Gastroesophageal sphincter (tissue), 4 donors: Measurements from ENCODE around the gene CALU. TPM values are rescaled to one million over a fixed set of nuclear protein-coding genes. Genes with fewer than 3 reads are reported as not detected.

Experiments used
- ATAC-seq: fragments of 150-250 bp; one replicate; pipeline ENCODE4 v1.9.1; 2016; ENCODE audit warnings: mild to moderate bottlenecking, moderate library complexity
- H3K27ac ChIP-seq, 4 donors: fragments of 200-600 bp; sonication (generic) in 3 of 4; 1 replicate in 3 of 4; 2 replicates in 1 of 4; pipeline ENCODE4 v1.5.1; 2016 to 2019
- H3K27me3 ChIP-seq: fragments of 200-600 bp; sonication (generic); one replicate; pipeline ENCODE4 v1.5.1; 2019
- H3K36me3 ChIP-seq, 2 donors: fragments of 200-600 bp; sonication (generic); one replicate each; pipeline ENCODE4 v1.5.1; 2019; ENCODE audit warnings: control low read depth in 1 of 2
- H3K4me1 ChIP-seq, 3 donors: fragments of 200-600 bp; sonication (generic); 1 replicate in 2 of 3; 2 replicates in 1 of 3; pipeline ENCODE4 v1.5.1; 2016 to 2019; ENCODE audit warnings: control low read depth in 2 of 3
- H3K4me3 ChIP-seq, 2 donors: fragments of 200-600 bp; sonication (generic); one replicate each; pipeline ENCODE4 v1.5.1; 2019; ENCODE audit warnings: mild to moderate bottlenecking in 1 of 2, moderate library complexity in 1 of 2
- H3K9me3 ChIP-seq, 3 donors: fragments of 200-600 bp; sonication (generic); one replicate each; pipeline ENCODE4 v1.5.1; 2017 to 2019; ENCODE audit warnings: control low read depth in 2 of 3
- EP300 ChIP-seq: sonication (generic); formaldehyde crosslinking; IDR thresholded peaks from one replicate; pipeline ENCODE4 v1.6.1; 2017; ENCODE audit warnings: antibody characterized with exemption, mild to moderate bottlenecking
- POLR2A ChIP-seq, 2 donors: fragments of 450-650 bp; IDR thresholded peaks; one replicate each; pipeline ENCODE4 v1.6.1; 2017; ENCODE audit warnings: antibody characterized with exemption in 2 of 2, mild to moderate bottlenecking in 2 of 2, moderate library complexity in 1 of 2
- POLR2AphosphoS5 ChIP-seq: sonication (generic); formaldehyde crosslinking; IDR thresholded peaks from one replicate; pipeline ENCODE4 v1.6.1; 2017; ENCODE audit warnings: antibody characterized with exemption
- WGBS, 2 donors: methylation state at CpG; one replicate each; pipeline ENCODE4 v1.1.5; 2018; ENCODE audit warnings: low coverage in 1 of 2; 5-methylcytosine and 5-hydroxymethylcytosine counted together
- total RNA-seq, 4 donors: library from RNA; depleted of rRNA; stranded (reverse); fragments of >200 nt; gene quantifications; one replicate each; pipeline ENCODE4 v1.1.0, GENCODE V29; 2016
- TF ChIP-seq, protein P1 (sequence below), 4 experiments: fragments of 200-600 bp in 2 of 4; fragments of 450-650 bp in 2 of 4; sonication (generic) in 1 of 4; IDR thresholded peaks; one replicate each; pipeline ENCODE4 v1.5.1; 2017 to 2019; ENCODE audit warnings: antibody characterized with exemption in 4 of 4, mild to moderate bottlenecking in 2 of 4, moderate library complexity in 2 of 4

Gene CALU
- total RNA-seq, 4 donors from 2014 or later, result 146 to 274 (median 235) TPM

- Histone ChIP-seq H3K36me3 (no peaks in the 10 kb centered on the region), H3K4me3 (no peak overlapping the region), H3K9me3 (no peaks in the 10 kb centered on the region), H3K4me1 (no peaks in the 10 kb centered on the region), H3K27ac (no peak overlapping the region), H3K27me3 (peaks cover 13% of the 10 kb centered on the region)
- no peak for ATAC-seq
- WGBS, 2 donors, result 49 to 52% methylated on average over 4 to 6 of the region's 7 CpGs
- no peak for TF ChIP-seq EP300
These were observed 35.4 kb upstream of the CALU start for GRCh38 chr7:128703609-128704241.

- ATAC-seq, result no peak
- TF ChIP-seq POLR2A (IDR thresholded peaks at IDR 0.05) (no peak), POLR2AphosphoS5 (no peak), EP300 (no peak)
- TF ChIP-seq, protein P1, sequence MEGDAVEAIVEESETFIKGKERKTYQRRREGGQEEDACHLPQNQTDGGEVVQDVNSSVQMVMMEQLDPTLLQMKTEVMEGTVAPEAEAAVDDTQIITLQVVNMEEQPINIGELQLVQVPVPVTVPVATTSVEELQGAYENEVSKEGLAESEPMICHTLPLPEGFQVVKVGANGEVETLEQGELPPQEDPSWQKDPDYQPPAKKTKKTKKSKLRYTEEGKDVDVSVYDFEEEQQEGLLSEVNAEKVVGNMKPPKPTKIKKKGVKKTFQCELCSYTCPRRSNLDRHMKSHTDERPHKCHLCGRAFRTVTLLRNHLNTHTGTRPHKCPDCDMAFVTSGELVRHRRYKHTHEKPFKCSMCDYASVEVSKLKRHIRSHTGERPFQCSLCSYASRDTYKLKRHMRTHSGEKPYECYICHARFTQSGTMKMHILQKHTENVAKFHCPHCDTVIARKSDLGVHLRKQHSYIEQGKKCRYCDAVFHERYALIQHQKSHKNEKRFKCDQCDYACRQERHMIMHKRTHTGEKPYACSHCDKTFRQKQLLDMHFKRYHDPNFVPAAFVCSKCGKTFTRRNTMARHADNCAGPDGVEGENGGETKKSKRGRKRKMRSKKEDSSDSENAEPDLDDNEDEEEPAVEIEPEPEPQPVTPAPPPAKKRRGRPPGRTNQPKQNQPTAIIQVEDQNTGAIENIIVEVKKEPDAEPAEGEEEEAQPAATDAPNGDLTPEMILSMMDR (IDR thresholded peaks at IDR 0.05), result no peak
- Histone ChIP-seq H3K4me3 (no peak overlapping the region), H3K4me1 (no peaks in the 10 kb centered on the region), H3K27me3 (no peaks in the 10 kb centered on the region), H3K9me3 (no peaks in the 10 kb centered on the region), H3K27ac (no peak overlapping the region), H3K36me3 (no peaks in the 10 kb centered on the region)
- WGBS, 2 donors, result 74 to 96% methylated on average over 3 of the region's 3 CpGs
These were observed 33.2 kb upstream of the CALU start for GRCh38 chr7:128705891-128706333.

DNA sequence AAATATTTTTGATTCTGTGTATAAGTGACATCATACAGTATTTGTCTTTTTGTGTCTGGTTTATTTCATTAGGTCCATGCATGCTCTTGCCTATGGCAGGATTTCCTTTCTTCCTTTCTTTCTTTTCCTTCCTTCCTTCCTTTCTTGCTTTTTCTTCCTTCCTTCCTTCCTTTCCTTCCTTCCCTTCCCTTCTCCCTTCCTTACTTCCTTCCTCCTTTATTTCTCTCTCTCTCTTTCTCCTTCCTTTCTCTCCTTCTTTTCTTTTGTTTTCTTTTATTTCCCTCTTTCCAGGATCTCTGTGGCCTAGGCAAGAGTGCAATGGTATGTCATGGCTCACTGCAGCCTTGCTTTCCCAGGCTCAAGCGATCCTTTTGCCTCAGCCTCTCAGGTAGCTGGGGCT, 31.4 kb upstream of the CALU start:
- no peak overlapping the region for H3K4me3 ChIP-seq
- no peaks in the 10 kb centered on the region for H3K27me3 ChIP-seq
- H3K36me3 ChIP-seq, result no peaks in the 10 kb centered on the region
- no peak for ATAC-seq
- no peak for TF ChIP-seq POLR2A (IDR thresholded peaks at IDR 0.05)
- 67 to 83% methylated on average over 1 of the region's 1 CpG for WGBS, 2 donors
- no peak overlapping the region for H3K27ac ChIP-seq
- no peaks in the 10 kb centered on the region for H3K4me1 ChIP-seq
- H3K9me3 ChIP-seq, result peaks cover 0 to 2% (median 0%) of the 10 kb centered on the region in 3 donors

- Histone ChIP-seq H3K36me3 (no peaks in the 10 kb centered on the region), H3K27ac (no peak overlapping the region), H3K27me3 (no peaks in the 10 kb centered on the region), H3K4me1 (no peaks in the 10 kb centered on the region), H3K4me3 (no peak overlapping the region), H3K9me3 (peaks cover 0 to 6% (median 0%) of the 10 kb centered on the region in 3 donors)
- 75 to 81% methylated on average over 2 to 3 of the region's 3 CpGs for WGBS, 2 donors
- ATAC-seq, result no peak
- TF ChIP-seq, protein P1 (IDR thresholded peaks at IDR 0.05), result no peak
These were observed 30.9 kb upstream of the CALU start for GRCh38 chr7:128708235-128708634.

DNA sequence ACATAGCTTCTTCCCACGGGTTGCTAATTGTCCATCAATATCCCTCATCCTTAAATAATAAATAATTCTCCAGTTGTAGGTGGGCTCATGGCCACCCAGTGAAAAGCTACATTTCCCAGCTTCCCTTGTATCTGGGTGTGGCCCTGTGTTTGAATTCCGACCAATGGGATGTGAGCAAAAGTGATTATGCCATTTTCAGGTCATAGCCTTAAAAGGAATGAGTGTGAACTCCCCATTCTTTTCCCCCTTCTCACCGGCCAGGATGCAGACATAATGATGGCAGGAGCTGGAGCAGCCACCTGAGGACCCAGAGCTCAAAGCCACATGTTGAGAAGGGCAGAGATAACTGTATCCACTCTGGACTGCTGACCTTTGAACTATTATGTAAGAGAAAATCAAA, 30.3 kb upstream of the CALU start:
- 55 to 76% methylated on average over 2 to 3 of the region's 3 CpGs for WGBS, 2 donors
- no peak for ATAC-seq
- Histone ChIP-seq H3K4me3 (no peak overlapping the region), H3K27ac (no peak overlapping the region), H3K4me1 (no peaks in the 10 kb centered on the region), H3K27me3 (no peaks in the 10 kb centered on the region), H3K9me3 (peaks cover 0 to 6% (median 0%) of the 10 kb centered on the region in 3 donors), H3K36me3 (no peaks in the 10 kb centered on the region)
- TF ChIP-seq POLR2AphosphoS5 (no peak), POLR2A (IDR thresholded peaks at IDR 0.05) (no peak), EP300 (no peak)
- TF ChIP-seq, protein P1 (IDR thresholded peaks at IDR 0.05), result no peak

GRCh38 chr7:128710481-128710880, 28.7 kb upstream of the CALU start:
- no peak overlapping the region for H3K27ac ChIP-seq
- no peak for ATAC-seq
- H3K36me3 ChIP-seq, result no peaks in the 10 kb centered on the region
- H3K4me1 ChIP-seq, result no peaks in the 10 kb centered on the region
- peaks cover 0 to 6% (median 0%) of the 10 kb centered on the region in 3 donors for H3K9me3 ChIP-seq
- TF ChIP-seq EP300, result no peak
- WGBS, 2 donors, result 78 to 89% methylated on average over 3 to 6 of the region's 6 CpGs
- H3K4me3 ChIP-seq, result no peak overlapping the region
- H3K27me3 ChIP-seq, result no peaks in the 10 kb centered on the region
